DND-41 (cell line): Measurements from ENCODE around the gene RBM46.
A peak's percentile ranks its signal among the peaks of the same experiment; 100 is the strongest.

Experiments used
- ATAC-seq: fragments of 200-7000 bp; cut with Tn5 transposase; 3 replicates; pipeline ENCODE4 v1.9.1; 2021; ENCODE audit warnings: low read depth; ENCODE audit not compliant: insufficient read depth
- DNase-seq: peaks from one replicate; pipeline ENCODE4 v3.0.0-alpha.2; 2020
- H2AFZ ChIP-seq: 2 replicates; pipeline ENCODE4 v1.6.0; 2012; ENCODE audit warnings: low read depth, low read length
- H3K27ac ChIP-seq: 2 replicates; pipeline ENCODE4 v1.5.1; 2012; ENCODE audit warnings: low read length, inconsistent platforms
- H3K27me3 ChIP-seq: fragments of 200-600 bp; sonication (generic); 2 replicates; pipeline ENCODE4 v1.6.0; 2012; ENCODE audit warnings: low read length, mild to moderate bottlenecking, inconsistent platforms; ENCODE audit not compliant: insufficient read depth, poor library complexity
- H3K36me3 ChIP-seq: 2 replicates; pipeline ENCODE4 v1.5.1; 2012; ENCODE audit warnings: low read length, inconsistent platforms; ENCODE audit not compliant: insufficient read depth
- H3K4me1 ChIP-seq: 2 replicates; pipeline ENCODE4 v1.5.1; 2012; ENCODE audit warnings: mild to moderate bottlenecking, low read length; ENCODE audit not compliant: insufficient read depth
- H3K4me2 ChIP-seq: 2 replicates; pipeline ENCODE4 v1.6.0; 2012; ENCODE audit warnings: mild to moderate bottlenecking, moderate library complexity, low read length, inconsistent platforms; ENCODE audit not compliant: insufficient read depth
- H3K4me3 ChIP-seq, 2 experiments: fragments of 200-600 bp in 1 of 2; shearing (Covaris generic) in 1 of 2; 2 replicates each; pipeline ENCODE4 v1.5.1; 2012 to 2016; ENCODE audit warnings: inconsistent platforms in 2 of 2, low read length in 2 of 2, mild to moderate bottlenecking in 2 of 2, low read depth in 1 of 2, moderate library complexity in 1 of 2
- H3K79me2 ChIP-seq: 2 replicates; pipeline ENCODE4 v1.6.0; 2012; ENCODE audit warnings: low read length, inconsistent platforms; ENCODE audit not compliant: insufficient read depth
- H3K9ac ChIP-seq: 2 replicates; pipeline ENCODE4 v1.6.0; 2012; ENCODE audit warnings: low read depth, mild to moderate bottlenecking, inconsistent platforms, low read length, moderate library complexity
- H3K9me3 ChIP-seq: 2 replicates; pipeline ENCODE4 v1.5.1; 2012; ENCODE audit warnings: low read length, moderate library complexity, mild to moderate bottlenecking, inconsistent platforms; ENCODE audit not compliant: insufficient read depth, severe bottlenecking
- H4K20me1 ChIP-seq: 2 replicates; pipeline ENCODE4 v1.6.0; 2012; ENCODE audit warnings: low read length; ENCODE audit not compliant: insufficient read depth
- EZH2 ChIP-seq: IDR thresholded peaks from 3 replicates; pipeline ENCODE4 v1.6.1; 2012; ENCODE audit warnings: borderline replicate concordance, low read depth, mild to moderate bottlenecking, moderate library complexity, low read length, inconsistent platforms; ENCODE audit not compliant: severe bottlenecking
- TF ChIP-seq, protein P1 (sequence below): IDR thresholded peaks from 2 replicates; pipeline ENCODE4 v1.5.1; 2012; ENCODE audit warnings: borderline replicate concordance, low read length, moderate library complexity, mild to moderate bottlenecking; ENCODE audit not compliant: poor library complexity, severe bottlenecking; ENCODE audit errors: extremely low read depth

RBM46 gene

DNA sequence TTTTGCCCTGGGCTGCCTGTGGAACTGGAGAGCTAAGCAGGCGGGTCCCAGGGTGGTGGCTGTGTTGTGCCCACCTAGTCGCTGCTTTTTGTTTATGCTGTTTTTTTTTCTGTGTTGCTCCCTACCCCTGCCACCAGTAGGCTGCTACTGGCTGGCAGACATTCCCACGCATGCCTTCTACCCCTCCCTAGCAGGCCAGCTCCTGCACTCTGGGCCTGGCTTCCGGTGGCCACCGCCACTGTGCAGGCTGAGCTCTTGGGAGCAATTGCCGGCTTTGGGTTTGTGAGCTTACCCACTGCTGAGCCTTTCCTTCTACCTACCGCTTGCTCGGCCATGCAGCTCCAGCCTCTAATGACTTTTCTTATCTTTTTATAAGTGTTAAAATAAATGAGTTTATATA, 57.6 kb downstream of the RBM46 start:
- ATAC-seq (no peak), DNase-seq (no peak)
- no peaks in the 10 kb centered on the region for H3K4me1 ChIP-seq
- H3K36me3 ChIP-seq: no peaks in the 10 kb centered on the region
- H2AFZ ChIP-seq: no peak overlapping the region
- H3K4me2 ChIP-seq: no peak overlapping the region
- H3K9ac ChIP-seq: no peak overlapping the region
- TF ChIP-seq EZH2: no peak
- TF ChIP-seq, protein P1, sequence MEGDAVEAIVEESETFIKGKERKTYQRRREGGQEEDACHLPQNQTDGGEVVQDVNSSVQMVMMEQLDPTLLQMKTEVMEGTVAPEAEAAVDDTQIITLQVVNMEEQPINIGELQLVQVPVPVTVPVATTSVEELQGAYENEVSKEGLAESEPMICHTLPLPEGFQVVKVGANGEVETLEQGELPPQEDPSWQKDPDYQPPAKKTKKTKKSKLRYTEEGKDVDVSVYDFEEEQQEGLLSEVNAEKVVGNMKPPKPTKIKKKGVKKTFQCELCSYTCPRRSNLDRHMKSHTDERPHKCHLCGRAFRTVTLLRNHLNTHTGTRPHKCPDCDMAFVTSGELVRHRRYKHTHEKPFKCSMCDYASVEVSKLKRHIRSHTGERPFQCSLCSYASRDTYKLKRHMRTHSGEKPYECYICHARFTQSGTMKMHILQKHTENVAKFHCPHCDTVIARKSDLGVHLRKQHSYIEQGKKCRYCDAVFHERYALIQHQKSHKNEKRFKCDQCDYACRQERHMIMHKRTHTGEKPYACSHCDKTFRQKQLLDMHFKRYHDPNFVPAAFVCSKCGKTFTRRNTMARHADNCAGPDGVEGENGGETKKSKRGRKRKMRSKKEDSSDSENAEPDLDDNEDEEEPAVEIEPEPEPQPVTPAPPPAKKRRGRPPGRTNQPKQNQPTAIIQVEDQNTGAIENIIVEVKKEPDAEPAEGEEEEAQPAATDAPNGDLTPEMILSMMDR: no peak
- H3K79me2 ChIP-seq: no peaks in the 10 kb centered on the region
- no peak overlapping the region for H3K27ac ChIP-seq
- H3K27me3 ChIP-seq: no peaks in the 10 kb centered on the region
- H3K9me3 ChIP-seq: no peaks in the 10 kb centered on the region
- H3K4me3 ChIP-seq: no peak overlapping the region
- H4K20me1 ChIP-seq: no peaks in the 10 kb centered on the region

DNA sequence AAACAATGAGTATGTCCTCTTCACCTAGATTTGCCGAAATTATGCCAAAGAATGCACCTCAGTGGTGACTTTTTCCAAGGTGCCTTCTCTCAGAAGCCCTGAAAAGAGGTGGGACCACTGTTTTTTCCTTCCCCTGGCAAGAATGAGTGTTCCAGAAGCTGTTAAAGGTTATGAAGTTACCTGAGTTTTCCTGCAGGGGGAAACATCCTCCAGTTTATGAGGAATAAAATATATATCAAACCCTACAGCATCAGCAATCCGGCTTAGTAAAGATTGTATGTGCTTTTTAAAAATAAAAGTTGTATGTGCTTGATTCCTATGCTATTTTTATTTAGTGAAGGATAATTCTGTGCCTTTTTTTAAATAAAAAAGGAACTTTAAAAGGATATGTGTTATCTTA, 73.3 kb downstream of the RBM46 start:
- Histone ChIP-seq H3K9me3 (no peaks in the 10 kb centered on the region), H3K27ac (no peak overlapping the region), H3K27me3 (no peaks in the 10 kb centered on the region), H3K9ac (no peak overlapping the region), H3K4me1 (no peaks in the 10 kb centered on the region), H3K36me3 (no peaks in the 10 kb centered on the region), H3K4me2 (no peak overlapping the region), H2AFZ (no peak overlapping the region), H3K79me2 (no peaks in the 10 kb centered on the region), H3K4me3 (no peak overlapping the region), H4K20me1 (no peaks in the 10 kb centered on the region)
- ATAC-seq (no peak), DNase-seq (no peak)
- TF ChIP-seq, protein P1: peak; percentile 41
- no peak for TF ChIP-seq EZH2

DNA sequence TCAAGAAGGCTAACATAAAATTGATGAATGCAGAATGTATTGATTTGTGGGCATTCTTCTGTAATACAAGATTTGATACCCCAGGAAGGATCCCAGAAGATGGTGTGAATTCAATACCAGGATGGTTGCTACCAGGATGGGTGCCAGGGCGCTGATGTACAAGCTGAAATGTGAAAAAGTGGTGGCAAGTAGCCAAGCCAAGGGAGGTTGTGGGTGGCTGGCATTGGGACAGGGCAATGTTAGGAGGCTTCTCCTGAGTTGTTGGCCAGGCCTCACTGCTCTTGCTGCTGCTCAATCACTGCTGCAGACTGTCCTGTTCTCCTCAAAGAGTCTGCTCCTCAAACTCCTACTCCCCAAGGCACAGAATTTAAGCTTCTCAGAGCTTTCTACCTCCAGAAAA, 77.1 kb downstream of the RBM46 start:
- Histone ChIP-seq H3K4me1 (no peaks in the 10 kb centered on the region), H2AFZ (no peak overlapping the region), H3K9me3 (peaks cover 5% of the 10 kb centered on the region), H3K27ac (no peak overlapping the region), H3K9ac (no peak overlapping the region), H3K27me3 (no peaks in the 10 kb centered on the region), H4K20me1 (no peaks in the 10 kb centered on the region), H3K4me2 (no peak overlapping the region), H3K36me3 (no peaks in the 10 kb centered on the region), H3K4me3 (no peak overlapping the region), H3K79me2 (no peaks in the 10 kb centered on the region)
- DNase-seq (no peak), ATAC-seq (no peak)
- TF ChIP-seq, protein P1: no peak
- no peak for TF ChIP-seq EZH2
